NCI-H1092 treated with DMSO at 0.1 percent for 48 hours (cell line): ENCODE results near the gene SPDYC.

Source experiments
- DNase-seq: peaks from one replicate; lab custom pipeline; 2025; lab: John Stamatoyannopoulos, UW

SPDYC gene

DNA sequence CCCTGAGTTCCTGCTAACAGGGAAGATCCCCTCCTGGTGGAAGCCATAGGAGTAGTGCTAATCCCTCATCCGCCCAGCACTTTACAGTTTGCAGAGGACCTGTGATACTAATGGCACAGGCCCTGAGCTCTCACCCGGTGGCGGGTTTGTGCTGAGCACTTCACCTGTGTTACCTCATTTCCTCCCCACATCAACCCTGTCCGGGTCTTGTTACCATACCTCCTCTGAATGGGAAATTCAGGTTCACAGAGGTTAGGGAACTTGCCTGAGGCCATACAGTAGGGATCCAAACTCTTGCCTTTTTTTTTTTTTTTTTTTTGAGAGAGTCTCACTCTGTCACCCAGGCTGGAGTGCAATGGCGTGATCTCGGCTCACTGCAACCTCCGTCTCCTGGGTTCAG, 36.9 kb downstream of the SPDYC start:
- no peak for DNase-seq

DNA sequence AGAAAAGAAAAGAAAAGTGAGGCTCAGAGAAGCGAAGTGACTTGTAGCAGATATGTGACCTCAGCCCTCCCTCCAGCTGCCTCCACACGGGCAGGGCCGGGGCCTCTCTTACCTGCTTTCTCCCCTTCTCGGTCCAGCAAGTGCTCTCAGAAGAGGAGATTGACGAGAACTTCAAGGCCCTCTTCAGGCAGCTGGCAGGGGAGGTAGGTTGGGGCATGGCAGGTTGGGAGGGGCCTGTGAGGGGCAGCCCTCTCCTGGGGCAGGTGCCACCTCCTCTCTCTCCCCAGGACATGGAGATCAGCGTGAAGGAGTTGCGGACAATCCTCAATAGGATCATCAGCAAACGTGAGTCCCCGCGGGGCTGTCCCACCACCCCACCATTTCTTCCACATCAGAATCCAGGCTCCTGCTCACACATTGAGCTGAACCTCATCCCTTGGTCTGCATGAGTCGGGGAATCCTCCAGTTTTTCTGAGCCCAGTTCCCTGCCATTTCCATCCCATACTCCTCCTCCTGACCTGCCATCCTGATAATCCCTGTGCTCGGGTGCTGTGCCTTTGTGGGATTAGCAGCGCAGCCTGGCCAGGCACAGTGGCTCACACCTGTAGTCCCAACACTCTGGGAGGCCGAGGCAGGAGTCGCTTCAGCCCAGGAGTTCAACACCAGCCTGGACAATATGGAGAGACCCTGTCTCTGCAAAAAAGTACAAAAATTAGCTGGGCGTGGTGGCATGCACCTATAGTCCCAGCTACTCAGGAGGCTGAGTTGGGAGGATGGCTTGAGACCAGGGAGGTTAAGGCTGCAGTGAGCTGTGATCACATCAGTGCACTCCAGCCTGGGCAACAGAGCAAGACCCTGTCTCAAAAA, 38.1 kb downstream of the SPDYC start:
- DNase-seq = no peak

DNA sequence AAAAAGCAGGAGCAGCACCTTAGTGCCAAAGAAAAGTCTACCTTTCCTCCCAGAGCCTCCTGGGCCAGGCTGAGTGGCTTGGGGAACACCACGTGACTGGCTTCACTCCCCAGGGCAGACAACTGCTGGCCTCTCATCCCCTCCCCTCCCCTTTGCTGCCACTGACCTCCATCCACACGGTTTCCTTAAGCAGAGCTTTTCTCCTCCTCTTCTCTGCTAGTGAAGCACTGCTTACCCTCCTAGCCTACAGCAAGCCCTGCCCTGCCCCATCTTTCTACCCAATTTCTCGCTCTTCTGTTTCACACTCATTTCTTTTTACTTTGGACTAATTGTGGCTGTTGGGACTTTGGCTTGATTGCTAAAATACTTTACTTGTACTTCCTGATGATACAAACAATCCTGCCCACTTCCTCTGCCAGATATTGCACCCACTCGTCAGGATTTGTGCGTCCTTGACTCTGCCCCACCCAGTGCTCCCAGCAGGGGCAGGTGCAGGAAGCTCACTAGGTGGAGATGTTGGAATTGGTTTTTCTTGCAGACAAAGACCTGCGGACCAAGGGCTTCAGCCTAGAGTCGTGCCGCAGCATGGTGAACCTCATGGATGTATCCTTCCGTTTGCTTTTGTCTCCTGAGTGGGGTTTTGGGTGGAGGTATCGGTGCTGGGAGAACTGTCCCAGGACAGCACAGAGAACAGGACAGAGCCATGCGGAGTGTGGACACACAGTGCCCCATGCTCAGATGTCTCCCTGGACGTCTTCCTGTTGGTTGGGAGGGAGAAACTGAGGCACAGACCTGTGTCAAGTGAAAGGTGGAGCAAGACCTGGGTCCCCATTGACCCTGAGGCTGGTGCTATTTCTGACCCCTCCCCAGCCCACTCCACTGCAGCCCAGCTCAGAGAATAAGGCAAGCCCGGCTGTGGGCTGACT, 39.0 kb downstream of the SPDYC start:
- no peak for DNase-seq

DNA sequence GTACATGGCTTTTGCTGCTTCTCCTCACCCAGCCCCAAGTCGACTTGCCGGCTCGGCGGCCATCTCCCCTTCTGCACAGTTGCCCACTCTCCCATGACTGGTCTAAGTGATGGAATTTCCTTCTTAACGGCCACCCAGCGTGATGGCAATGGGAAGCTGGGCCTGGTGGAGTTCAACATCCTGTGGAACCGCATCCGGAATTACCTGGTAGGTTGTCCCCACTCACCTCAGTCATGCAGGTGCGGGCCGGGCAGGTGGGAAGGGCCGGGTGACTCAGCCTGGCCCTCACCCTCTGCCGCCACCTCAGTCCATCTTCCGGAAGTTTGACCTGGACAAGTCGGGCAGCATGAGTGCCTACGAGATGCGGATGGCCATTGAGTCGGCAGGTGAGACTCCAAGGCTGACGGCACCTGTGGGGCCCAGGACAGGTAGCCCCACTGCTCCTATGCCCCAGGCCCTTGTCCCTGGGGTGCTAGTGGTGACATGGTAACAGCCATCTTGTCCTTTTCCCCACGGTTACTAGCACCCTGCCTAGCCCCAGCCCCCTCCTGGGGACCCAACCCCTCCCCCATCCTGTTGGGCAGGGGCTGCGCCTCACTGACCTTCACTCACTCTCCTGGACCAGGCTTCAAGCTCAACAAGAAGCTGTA, 39.8 kb downstream of the SPDYC start:
- DNase-seq = no peak

DNA sequence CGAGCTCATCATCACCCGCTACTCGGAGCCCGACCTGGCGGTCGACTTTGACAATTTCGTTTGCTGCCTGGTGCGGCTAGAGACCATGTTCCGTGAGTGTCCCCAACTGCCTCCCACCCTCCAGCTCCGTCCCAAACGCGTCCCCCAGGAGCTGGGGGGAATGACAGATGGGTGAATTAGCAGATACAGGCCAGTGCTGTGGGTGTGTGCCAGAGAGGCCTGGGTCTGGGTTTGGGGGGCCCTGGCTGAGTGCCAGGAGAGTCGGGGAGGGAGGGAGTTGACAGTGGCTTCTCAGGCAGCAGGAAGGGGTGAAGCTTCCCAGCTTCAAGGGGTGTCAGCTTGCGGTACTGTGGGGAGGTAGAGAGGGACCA, 40.3 kb downstream of the SPDYC start:
- DNase-seq = no peak

DNA sequence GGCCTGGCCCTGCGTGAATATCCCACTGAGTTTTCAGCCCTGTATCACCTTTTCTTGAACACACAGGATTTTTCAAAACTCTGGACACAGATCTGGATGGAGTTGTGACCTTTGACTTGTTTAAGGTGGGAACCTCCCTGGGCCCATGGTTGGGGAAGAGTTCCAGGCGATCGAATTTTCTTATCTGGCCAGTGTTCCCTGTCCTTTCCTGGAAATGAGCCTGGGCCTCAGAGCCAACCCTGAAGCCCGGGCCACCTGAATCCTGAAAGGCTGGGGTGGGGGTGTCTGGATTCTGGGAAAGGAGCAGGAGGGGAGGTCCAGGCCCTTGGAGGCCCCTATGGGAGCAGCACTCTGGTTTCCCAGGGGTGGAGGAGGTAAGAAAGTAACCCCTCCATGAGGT, 40.7 kb downstream of the SPDYC start:
- DNase-seq = no peak

DNA sequence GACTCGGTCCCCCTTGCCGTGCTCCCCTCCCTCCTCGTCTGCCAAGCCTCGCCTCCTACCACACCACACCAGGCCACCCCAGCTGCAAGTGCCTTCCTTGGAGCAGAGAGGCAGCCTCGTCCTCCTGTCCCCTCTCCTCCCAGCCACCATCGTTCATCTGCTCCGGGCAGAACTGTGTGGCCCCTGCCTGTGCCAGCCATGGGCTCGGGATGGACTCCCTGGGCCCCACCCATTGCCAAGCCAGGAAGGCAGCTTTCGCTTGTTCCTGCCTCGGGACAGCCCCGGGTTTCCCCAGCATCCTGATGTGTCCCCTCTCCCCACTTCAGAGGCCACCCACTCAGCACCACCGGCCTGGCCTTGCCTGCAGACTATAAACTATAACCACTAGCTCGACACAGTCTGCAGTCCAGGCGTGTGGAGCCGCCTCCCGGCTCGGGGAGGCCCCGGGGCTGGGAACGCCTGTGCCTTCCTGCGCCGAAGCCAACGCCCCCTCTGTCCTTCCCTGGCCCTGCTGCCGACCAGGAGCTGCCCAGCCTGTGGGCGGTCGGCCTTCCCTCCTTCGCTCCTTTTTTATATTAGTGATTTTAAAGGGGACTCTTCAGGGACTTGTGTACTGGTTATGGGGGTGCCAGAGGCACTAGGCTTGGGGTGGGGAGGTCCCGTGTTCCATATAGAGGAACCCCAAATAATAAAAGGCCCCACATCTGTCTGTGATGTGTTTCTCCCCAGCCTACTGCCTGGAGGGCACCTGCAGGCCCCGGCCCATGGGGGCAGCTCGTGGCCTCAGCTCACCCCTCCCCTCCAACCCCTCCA, 41.5 kb downstream of the SPDYC start:
- no peak for DNase-seq

DNA sequence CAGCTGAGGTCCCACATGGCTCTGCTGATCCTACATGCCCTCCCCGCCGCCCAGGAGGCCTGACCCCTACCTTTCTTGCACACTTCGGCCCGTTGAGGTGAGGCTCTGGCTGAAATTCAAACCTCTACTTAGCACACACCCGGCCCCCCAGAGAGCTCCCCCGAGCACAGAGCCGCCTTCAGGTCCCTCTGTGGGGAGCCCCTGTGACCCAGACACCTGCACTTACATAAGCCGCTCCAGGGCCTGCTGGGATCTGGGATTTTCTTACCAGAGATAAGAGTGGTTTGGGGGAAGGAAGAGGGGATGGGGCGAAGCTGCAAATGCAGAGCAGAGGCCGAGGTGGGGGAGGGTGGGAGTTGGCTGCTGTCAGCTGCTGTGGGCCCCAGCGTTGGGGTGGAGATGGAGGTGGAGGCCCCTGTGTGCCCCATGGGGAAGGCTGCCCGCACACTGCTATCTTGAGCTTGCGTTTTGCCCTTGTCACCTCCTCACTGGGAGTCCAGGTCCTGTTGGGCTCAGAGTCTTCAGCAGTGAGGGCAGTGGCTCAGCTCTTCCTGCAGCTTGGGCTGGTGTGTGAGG, 42.3 kb downstream of the SPDYC start:
- no peak for DNase-seq

DNA sequence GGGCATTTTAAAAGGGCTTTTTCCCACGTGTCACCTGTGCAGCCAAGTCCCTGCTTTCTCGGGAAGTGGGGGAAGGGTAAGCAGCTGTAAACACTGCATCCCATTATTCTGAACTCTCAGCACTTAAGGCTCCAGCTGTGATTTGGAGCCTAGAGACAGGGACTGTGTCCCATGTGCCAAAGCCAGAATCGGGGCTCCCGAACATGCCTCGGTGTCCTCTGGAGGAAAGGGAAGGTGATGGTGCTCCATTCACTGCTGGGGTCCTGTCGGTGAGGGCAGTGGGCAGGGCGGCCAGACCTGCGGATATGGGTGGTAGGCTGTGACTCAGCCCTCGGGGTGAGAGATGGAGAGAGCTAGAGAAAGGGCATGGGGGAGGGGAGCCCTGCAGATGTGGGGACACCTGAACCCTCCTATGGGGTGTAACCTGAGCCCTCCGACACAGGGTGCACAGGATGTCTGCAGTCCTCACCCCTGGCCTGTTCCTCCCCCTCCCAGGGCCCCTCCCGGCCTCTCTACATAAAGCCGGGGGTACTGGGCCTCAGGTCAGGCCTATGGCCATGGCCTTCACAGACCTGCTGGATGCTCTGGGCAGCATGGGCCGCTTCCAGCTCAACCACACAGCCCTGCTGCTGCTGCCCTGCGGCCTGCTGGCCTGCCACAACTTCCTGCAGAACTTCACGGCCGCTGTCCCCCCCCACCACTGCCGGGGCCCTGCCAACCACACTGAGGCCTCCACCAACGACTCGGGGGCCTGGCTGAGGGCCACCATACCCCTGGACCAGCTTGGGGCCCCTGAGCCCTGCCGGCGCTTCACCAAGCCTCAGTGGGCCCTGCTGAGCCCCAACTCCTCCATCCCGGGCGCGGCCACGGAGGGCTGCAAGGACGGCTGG, 43.5 kb downstream of the SPDYC start:
- no peak for DNase-seq

DNA sequence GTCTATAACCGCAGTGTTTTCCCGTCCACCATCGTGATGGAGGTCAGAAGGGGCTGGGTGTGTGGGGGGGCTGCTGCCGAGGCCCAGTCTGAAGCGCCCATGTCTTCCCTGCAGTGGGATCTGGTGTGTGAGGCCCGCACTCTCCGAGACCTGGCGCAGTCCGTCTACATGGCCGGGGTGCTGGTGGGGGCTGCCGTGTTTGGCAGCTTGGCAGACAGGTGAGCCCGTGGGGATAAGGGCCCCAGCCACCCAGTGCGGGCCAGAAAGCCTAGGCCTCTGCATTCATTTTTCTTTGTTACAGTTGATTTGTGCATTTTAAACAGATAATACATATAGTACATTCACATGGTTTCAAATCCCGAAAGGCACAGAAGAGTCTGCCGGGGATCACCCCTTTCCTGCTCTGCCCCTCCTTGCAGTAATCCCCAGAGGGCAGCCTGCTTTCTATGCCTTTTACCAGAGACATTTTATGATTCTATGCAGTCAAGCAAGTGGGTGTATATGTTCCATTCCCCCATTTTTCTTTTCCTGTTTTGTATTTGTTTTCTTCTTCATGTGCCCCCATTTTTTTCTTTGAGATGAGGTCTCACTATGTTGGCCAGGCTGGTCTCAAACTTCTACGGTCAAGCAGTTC, 44.3 kb downstream of the SPDYC start:
- no peak for DNase-seq

DNA sequence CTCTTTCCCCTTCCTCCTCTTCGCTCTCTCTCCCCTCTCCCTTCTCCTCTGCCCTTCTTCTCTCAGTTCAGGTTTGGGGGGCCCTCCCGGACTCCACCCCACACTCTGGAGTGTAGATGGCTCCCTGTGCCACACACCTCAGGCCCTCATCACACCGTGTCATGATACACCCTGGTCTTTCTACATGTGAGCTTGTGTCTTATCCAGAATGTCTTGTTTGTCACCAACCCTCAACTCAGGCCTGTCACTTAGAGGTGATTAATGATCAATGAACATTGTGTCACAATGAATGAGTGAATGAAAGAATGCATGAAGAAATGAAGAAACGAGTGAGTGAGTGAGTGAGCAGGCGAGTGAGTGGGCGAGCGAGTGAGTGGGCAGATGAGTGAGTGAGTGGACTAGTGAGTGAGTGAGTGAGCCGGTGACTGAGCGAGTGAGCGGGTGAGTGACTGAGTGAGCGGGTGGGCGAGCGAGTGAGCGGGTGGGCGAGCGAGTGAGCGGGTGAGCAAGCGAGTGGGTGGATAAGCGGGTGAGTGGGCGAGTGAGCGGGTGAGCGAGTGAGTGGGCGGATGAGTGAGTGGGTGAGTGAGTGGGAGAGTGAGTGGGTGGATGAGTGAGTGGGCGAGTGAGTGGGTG, 45.5 kb downstream of the SPDYC start:
- DNase-seq = no peak

DNA sequence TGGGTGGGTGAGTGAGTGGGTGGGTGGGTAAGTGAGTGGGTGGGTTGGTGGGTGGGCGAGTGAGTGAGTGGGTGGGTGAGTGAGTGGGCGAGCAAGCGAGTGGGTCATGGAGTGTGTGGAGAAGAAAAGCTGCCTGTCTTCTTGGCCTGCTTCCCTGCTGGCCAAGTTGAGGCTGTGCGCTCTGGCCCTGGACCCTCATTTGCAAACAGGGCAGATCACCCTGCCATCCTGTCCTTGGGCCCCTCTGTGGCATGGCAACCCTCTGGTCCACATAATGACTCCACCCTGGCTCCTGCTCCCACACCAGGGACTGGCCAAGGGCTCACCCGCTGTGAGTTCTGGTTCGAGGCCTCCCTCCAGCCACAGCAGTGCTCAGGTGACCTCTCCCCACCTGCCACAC, 46.8 kb downstream of the SPDYC start:
- no peak for DNase-seq

DNA sequence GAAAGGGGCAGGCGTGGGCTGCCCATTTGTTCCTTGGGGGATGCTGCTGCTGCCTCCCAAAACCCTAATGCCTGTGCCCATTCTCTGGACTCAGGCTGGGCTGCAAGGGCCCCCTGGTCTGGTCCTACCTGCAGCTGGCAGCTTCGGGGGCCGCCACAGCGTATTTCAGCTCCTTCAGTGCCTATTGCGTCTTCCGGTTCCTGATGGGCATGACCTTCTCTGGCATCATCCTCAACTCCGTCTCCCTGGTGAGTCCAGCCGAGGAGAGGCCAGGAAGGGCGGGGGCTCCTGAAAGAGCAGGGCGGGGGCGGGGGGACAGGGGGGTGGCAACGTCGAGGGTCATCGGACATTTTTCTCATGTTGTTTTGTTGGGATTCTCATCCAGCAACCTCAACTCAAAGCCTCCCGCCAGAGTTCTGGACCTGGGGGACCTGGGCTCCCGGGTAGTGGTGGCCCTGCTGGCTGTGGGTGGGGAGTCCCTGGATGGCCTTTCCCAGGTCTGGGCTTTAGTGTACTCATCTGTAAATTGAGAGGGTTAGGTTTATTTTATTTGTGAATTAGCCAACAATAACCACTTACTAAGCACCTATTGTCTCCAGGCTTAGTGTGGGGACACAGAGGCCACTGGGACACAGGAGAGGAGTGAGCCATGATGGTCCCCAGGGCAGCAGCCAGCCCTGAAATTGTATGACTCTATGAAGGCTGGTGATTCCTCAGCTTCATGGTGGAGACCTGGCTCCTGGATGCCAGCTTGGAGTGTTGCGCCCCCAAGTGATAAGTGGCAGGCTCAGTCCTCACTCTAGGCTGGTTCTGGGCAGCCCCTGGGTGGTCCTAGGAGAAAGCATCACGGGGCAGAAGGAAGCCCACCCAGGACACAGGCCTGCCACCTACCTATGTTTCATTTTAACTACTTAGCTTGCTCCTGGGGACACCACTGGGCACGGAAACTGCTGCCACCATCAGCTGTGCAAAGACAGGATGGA, 47.7 kb downstream of the SPDYC start:
- no peak for DNase-seq

DNA sequence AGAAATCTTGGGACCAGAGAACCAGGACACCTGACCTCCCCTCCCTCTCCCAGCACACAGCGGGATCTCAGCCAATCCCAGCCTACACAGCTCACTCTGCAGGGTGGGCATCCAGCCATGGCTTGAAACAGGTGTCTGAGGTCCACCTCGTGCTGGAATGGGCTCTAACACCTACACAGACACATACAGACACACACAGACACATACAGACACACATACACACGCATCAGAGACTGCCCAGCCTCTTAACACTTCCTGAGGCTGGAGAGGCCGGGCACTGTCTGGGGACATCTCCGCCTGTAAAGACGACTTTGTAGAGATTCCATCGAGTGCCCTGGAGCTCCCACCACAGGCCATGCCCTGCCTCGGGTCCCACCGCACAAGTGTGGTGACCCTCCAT, 48.4 kb downstream of the SPDYC start:
- DNase-seq = no peak

DNA sequence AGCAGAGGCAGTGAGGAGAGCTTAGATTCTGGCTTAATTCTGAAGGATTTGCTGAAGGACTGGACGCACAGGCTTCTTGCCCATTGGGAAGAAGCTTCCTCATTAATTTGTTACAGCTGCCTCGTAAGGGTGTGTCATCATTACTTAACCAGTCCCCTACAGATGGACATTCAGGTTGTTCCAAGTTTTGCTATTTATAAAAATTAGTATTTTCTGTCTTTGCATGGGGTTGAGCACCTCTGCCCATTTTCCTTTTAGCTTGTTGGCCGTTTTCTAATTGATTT, 49.8 kb downstream of the SPDYC start:
- DNase-seq = no peak

DNA sequence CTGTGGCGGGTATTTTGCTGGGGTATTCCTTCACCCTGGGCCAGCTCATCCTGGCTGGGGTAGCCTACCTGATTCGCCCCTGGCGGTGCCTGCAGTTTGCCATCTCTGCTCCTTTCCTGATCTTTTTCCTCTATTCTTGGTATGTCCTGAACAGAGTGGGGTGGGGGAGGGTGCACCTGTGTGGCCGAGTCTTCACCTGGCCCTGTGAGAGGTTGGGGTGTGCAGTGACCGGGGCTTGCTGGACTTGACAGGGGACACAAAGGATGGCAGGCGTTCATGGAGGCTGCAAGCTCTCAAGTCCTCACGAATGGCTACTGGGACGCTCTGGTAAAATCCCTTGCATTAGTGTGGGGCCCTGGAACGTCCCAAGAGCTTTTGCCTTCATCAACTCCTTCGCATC, 51.0 kb downstream of the SPDYC start:
- DNase-seq = no peak
